Peyer's patch (tissue), 4 donors: ENCODE data around the gene TTC23. TPM values are rescaled to one million over a fixed set of nuclear protein-coding genes. Genes with fewer than 3 reads are reported as not detected.

Experiments used
- DNase-seq, 3 donors: peaks; one replicate each; pipeline ENCODE4 v3.0.0-alpha.2; 2017 to 2019
- H3K27ac ChIP-seq, 4 donors: fragments of 200-600 bp; sonication (generic); one replicate each; pipeline ENCODE4 v1.5.1; 2016 to 2019
- H3K27me3 ChIP-seq, 2 donors: fragments of 200-600 bp; sonication (generic); one replicate each; pipeline ENCODE4 v1.5.1; 2019
- H3K36me3 ChIP-seq, 3 donors: fragments of 200-600 bp; sonication (generic); one replicate each; pipeline ENCODE4 v1.5.1; 2016 to 2019
- H3K4me1 ChIP-seq, 4 donors: fragments of 200-600 bp; sonication (generic); one replicate each; pipeline ENCODE4 v1.5.1; 2016 to 2019
- H3K4me3 ChIP-seq, 4 donors: fragments of 200-600 bp; sonication (generic); 1 replicate in 3 of 4; 2 replicates in 1 of 4; pipeline ENCODE4 v1.5.1; 2016 to 2019; ENCODE audit warnings: mild to moderate bottlenecking in 1 of 4
- H3K9me3 ChIP-seq, 4 donors: fragments of 200-600 bp; sonication (generic); one replicate each; pipeline ENCODE4 v1.5.1; 2016 to 2019; ENCODE audit warnings: mild to moderate bottlenecking in 1 of 4
- POLR2A ChIP-seq, 2 donors: fragments of 450-650 bp; IDR thresholded peaks; one replicate each; pipeline ENCODE4 v1.5.1; 2017; ENCODE audit warnings: antibody characterized with exemption in 2 of 2, mild to moderate bottlenecking in 2 of 2, moderate library complexity in 2 of 2
- total RNA-seq, 4 donors: library from RNA; depleted of rRNA; stranded (reverse); fragments of >200 nt; gene quantifications; one replicate each; pipeline ENCODE4 v1.1.0, GENCODE V29; 2016
- TF ChIP-seq, protein P1 (sequence below), 6 experiments: fragments of 450-650 bp in 4 of 6; fragments of 200-600 bp in 2 of 6; sonication (generic) in 1 of 6; IDR thresholded peaks; one replicate each; pipeline ENCODE4 v1.5.1; 2017 to 2019; ENCODE audit warnings: antibody characterized with exemption in 6 of 6, mild to moderate bottlenecking in 3 of 6, moderate library complexity in 1 of 6

Gene TTC23
- total RNA-seq, 4 donors from 2014 or later: 8.2 to 33.0 (median 22.9) TPM

DNA sequence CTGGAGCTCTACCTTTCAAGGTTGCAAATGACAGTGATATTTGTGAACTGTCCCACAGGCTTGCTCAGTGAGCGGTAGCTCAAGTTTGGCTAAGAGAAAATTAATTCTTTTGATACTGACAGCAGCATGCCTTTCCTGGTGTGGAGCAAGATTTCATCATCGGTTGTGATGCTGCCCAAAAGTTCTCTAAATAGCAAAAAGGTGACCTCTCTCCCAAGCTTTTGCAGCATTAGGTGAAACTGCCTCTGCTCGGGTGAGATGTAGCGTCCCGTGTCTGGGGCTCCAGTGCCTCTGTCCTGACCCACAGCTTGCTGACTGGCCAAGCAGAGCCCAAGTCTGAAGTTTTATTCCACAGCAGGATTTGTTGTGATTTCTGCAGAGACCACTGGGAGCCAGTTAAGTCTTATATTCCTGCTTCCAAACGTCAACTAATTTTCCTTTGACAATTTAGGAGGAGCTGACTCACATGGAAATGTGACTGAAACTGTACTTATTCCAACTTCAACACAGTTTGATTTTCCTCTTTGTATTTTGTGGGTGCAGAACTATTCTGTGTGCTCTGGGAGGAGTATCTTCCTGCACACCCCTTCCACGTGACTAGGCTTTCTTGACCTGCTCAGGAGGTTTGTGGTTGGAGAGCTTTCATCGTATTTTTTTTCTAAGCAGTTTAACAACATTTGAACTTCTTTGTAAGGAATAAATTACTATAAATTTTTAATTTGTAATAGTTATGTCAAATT is 138.6 kb downstream of the TTC23 start:
- TF ChIP-seq, protein P1, sequence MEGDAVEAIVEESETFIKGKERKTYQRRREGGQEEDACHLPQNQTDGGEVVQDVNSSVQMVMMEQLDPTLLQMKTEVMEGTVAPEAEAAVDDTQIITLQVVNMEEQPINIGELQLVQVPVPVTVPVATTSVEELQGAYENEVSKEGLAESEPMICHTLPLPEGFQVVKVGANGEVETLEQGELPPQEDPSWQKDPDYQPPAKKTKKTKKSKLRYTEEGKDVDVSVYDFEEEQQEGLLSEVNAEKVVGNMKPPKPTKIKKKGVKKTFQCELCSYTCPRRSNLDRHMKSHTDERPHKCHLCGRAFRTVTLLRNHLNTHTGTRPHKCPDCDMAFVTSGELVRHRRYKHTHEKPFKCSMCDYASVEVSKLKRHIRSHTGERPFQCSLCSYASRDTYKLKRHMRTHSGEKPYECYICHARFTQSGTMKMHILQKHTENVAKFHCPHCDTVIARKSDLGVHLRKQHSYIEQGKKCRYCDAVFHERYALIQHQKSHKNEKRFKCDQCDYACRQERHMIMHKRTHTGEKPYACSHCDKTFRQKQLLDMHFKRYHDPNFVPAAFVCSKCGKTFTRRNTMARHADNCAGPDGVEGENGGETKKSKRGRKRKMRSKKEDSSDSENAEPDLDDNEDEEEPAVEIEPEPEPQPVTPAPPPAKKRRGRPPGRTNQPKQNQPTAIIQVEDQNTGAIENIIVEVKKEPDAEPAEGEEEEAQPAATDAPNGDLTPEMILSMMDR (IDR thresholded peaks at IDR 0.05): no peak
- no peak for TF ChIP-seq POLR2A (IDR thresholded peaks at IDR 0.05)
- H3K36me3 ChIP-seq: no peaks in the 10 kb centered on the region
- H3K4me1 ChIP-seq: peaks cover 0 to 3% (median 0%) of the 10 kb centered on the region in 4 donors
- DNase-seq: no peak
- no peaks in the 10 kb centered on the region for H3K9me3 ChIP-seq
- peak overlapping the region in 2 of 4 donors; percentile 19 to 87 for H3K27ac ChIP-seq
- H3K4me3 ChIP-seq: peak overlapping the region in 1 of 4 donors; percentile 8
- H3K27me3 ChIP-seq: no peaks in the 10 kb centered on the region

DNA sequence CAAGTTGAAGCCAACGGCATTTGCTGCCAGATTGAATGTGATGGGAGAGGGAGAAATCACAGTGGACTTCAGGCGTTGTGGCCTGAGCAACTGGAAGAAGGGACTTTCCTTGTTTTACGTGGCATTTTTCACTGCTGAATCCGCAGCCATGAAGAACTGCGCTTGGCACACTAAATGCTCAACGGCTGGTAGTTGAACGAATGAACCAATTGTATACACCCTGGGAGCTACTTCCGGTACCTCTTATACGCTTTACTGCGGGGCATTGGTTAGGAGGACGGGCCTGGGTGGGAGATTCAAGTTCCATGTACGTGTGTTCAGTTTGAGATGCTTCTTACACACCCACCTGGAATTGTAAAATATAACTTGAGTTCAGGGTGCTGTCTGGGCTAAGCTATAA is 139.3 kb downstream of the TTC23 start:
- Histone ChIP-seq H3K27me3 (no peaks in the 10 kb centered on the region), H3K4me3 (peak overlapping the region in 1 of 4 donors; percentile 8), H3K36me3 (no peaks in the 10 kb centered on the region), H3K4me1 (peaks cover 0 to 8% (median under 1%) of the 10 kb centered on the region in 4 donors), H3K9me3 (no peaks in the 10 kb centered on the region), H3K27ac (peak overlapping the region in 2 of 4 donors; percentile 19 to 87)
- no peak for DNase-seq
- no peak for TF ChIP-seq POLR2A (IDR thresholded peaks at IDR 0.05)
- TF ChIP-seq, protein P1 (IDR thresholded peaks at IDR 0.05): no peak

DNA sequence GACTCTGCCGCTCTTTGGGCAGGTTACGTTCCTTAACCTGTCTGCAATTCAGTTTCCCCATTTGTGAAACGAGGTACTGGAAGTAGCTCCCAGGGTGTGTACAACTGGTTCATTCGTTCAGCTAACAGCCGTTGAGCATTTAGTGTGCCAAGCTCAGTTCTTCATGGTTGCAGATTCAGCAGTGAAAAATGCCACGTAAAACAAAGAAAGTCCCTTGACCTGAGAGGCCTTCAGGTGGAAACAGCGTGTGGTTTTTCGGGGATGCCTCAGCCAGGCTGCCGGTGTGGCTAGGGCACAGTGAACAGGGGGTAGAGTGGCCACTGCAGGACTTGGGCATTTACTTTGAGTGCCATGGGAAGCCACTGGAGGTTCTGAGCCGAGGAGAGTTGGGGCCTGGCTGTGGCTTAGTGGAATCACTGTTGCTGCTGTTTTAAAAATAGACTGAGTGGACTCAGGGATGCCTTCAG is 139.8 kb downstream of the TTC23 start:
- no peaks in the 10 kb centered on the region for H3K36me3 ChIP-seq
- peaks cover 0 to 13% (median 2%) of the 10 kb centered on the region in 4 donors for H3K4me1 ChIP-seq
- H3K27me3 ChIP-seq: no peaks in the 10 kb centered on the region
- peak overlapping the region in 1 of 4 donors; percentile 76 for H3K4me3 ChIP-seq
- no peak for TF ChIP-seq POLR2A (IDR thresholded peaks at IDR 0.05)
- TF ChIP-seq, protein P1 (IDR thresholded peaks at IDR 0.05): no peak
- no peaks in the 10 kb centered on the region for H3K9me3 ChIP-seq
- no peak for DNase-seq
- peak overlapping the region in 2 of 4 donors; percentile 19 to 87 for H3K27ac ChIP-seq

DNA sequence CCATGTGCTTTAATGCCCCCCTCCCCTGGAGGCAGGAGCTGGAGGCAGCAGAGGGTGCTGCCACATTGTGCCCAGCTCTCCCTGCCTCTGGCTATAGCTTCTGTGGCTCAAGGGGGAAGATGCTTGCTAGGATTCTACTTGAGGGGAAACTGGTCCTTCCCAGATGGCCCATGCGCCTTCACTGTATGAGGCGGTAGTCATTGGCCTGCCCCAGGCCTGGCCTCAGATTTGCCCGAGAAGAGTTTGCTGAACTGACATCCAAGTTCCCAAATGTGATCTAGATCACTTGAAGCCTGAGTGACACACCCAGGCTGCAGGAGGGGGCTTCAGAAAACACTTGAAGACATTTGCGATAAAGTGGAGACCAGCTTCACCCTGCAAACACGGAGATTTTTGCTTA is 140.4 kb downstream of the TTC23 start:
- Histone ChIP-seq H3K4me1 (peaks cover 0 to 14% (median 2%) of the 10 kb centered on the region in 4 donors), H3K27me3 (no peaks in the 10 kb centered on the region), H3K27ac (peak overlapping the region in 1 of 4 donors; percentile 87), H3K4me3 (peak overlapping the region in 1 of 4 donors; percentile 76), H3K36me3 (no peaks in the 10 kb centered on the region), H3K9me3 (no peaks in the 10 kb centered on the region)
- no peak for DNase-seq
- no peak for TF ChIP-seq POLR2A (IDR thresholded peaks at IDR 0.05)
- TF ChIP-seq, protein P1 (IDR thresholded peaks at IDR 0.05): no peak

DNA sequence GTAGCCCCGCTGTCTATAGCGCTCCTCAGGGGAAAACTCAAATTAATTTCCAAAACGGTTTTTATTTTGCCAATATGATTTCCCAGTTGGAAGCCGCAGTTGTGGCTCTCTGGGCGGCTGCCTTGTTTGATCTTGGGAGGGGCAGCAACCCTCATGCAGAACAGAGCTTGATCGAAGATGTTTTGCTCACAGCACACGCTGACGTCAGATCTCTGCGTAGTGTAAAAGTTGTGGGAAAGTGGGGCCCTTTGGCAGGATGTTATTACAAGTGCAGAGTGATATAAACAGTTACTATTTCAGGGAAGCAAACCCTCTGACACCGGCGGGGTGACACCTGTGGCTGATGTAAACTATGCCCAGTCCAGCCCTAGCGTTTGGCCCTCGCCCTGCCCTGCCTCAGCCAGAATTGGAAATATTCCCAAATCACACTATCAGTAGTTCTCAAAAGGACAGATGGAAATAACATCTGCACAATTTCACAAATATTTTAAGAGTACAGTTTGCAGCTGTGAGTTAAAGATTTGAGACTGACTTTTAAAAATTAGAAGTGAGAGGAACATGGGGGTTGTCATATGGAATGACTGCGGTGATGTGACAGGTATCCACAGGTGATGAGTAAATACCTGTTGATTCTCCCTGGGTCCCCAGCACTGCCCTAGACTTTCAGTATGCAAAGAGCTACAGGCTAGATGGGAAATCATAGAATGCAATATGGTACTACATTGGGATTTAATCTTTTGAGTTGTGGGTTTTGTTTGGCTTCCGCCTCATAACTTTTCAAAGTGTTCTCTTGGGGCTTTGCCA is 142.8 kb downstream of the TTC23 start:
- DNase-seq: no peak
- peak overlapping the region; percentile 4 to 87 (median 46) for H3K27ac ChIP-seq
- H3K9me3 ChIP-seq: no peaks in the 10 kb centered on the region
- peak overlapping the region in 3 of 4 donors; percentile 31 to 76 (median 67) for H3K4me3 ChIP-seq
- no peaks in the 10 kb centered on the region for H3K36me3 ChIP-seq
- peaks cover 0 to 14% (median 2%) of the 10 kb centered on the region in 4 donors for H3K4me1 ChIP-seq
- H3K27me3 ChIP-seq: no peaks in the 10 kb centered on the region
- no peak for TF ChIP-seq POLR2A (IDR thresholded peaks at IDR 0.05)
- TF ChIP-seq, protein P1 (IDR thresholded peaks at IDR 0.05): no peak
